Measurements from ENCODE around the gene ACE.

ACE gene

DNA sequence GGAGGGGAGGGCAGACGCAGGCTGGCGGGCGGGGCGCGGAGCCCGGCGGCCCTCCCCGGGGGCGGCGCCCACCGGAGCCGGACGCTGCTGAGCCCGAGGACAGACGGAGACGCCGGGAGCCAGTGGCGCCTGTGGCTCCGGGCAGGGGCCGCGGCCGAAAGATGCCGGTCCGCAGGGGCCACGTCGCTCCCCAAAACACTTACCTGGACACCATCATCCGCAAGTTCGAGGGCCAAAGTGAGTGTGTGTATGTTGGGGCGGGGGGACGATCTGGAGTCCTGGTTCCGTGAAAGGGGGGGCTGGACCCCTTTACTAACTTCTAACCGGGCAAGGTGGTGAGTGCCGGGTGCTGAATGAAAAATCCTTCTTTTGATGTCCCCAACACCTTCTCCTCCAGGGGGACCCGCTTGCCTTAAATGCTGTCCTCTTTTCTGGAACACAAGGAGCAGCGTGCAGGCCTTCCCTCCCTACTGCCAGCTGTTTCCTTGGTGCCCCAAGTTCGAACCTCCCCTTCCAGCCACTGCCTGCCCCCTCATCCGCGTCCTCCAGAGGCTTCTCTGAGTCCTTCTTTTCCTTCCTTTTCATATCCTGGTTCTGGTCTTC, 46.5 kb downstream of the ACE start, which contains the start of gene KCNH6:
Gene KCNH6 (plus strand): TSS at position 106 of the 603 bp plus-strand sequence. CDS start 56 bp downstream, at position 162.
- Histone ChIP-seq H3K4me1 (ENCODE audit: control insufficient read depth in 1 of 2, insufficient read depth in 2 of 2, low read length in 2 of 2) (peaks cover 28 to 35% of the 10 kb centered on the region in 2 donors), H3K4me3 (ENCODE audit: low read depth in 1 of 2, low read length in 2 of 2) (peak within 1 kb of the TSS; percentile 14 to 21)

DNA sequence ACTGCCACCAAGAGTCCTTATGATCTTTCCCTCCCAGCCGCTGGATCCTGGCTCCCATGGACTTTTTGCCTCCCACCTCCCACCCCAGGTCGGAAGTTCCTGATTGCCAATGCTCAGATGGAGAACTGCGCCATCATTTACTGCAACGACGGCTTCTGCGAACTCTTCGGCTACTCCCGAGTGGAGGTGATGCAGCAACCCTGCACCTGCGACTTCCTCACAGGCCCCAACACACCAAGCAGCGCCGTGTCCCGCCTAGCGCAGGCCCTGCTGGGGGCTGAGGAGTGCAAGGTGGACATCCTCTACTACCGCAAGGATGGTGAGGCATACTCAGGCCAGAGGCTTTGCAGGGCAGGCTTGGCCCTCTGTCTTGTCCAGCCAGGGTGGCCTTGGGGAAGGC, 47.2 kb downstream of the ACE start:
- H3K27me3 ChIP-seq (ENCODE audit: control insufficient read depth in 1 of 2, insufficient read depth in 2 of 2, low read length in 2 of 2): peaks cover 6 to 8% of the 10 kb centered on the region in 2 donors
- H3K4me3 ChIP-seq (ENCODE audit: low read depth in 1 of 2, low read length in 2 of 2): no peak overlapping the region
- H3K36me3 ChIP-seq (ENCODE audit: control insufficient read depth in 1 of 2, insufficient read depth in 2 of 2, low read length in 2 of 2): no peaks in the 10 kb centered on the region
- no peaks in the 10 kb centered on the region for H3K9me3 ChIP-seq (ENCODE audit: control insufficient read depth in 1 of 2, low read length in 2 of 2)
- no peak overlapping the region for H3K27ac ChIP-seq (ENCODE audit: low read depth, low read length)
- peaks cover 28 to 30% of the 10 kb centered on the region in 2 donors for H3K4me1 ChIP-seq (ENCODE audit: control insufficient read depth in 1 of 2, insufficient read depth in 2 of 2, low read length in 2 of 2)
- H3K9ac ChIP-seq (ENCODE audit: low read depth in 1 of 2, low read length in 2 of 2): no peak overlapping the region

More for the DNA sequence above, 46.5 kb downstream of the ACE start, which contains the start of gene KCNH6:
- Histone ChIP-seq H3K36me3 (ENCODE audit: control insufficient read depth in 1 of 2, insufficient read depth in 2 of 2, low read length in 2 of 2) (no peaks in the 10 kb centered on the region), H3K9ac (ENCODE audit: low read depth in 1 of 2, low read length in 2 of 2) (no peak within 1 kb of the TSS), H3K9me3 (ENCODE audit: control insufficient read depth in 1 of 2, low read length in 2 of 2) (no peaks in the 10 kb centered on the region), H3K27me3 (ENCODE audit: control insufficient read depth in 1 of 2, insufficient read depth in 2 of 2, low read length in 2 of 2) (peaks cover 6 to 8% of the 10 kb centered on the region in 2 donors), H3K27ac (ENCODE audit: low read depth, low read length) (no peak within 1 kb of the TSS)

DNA sequence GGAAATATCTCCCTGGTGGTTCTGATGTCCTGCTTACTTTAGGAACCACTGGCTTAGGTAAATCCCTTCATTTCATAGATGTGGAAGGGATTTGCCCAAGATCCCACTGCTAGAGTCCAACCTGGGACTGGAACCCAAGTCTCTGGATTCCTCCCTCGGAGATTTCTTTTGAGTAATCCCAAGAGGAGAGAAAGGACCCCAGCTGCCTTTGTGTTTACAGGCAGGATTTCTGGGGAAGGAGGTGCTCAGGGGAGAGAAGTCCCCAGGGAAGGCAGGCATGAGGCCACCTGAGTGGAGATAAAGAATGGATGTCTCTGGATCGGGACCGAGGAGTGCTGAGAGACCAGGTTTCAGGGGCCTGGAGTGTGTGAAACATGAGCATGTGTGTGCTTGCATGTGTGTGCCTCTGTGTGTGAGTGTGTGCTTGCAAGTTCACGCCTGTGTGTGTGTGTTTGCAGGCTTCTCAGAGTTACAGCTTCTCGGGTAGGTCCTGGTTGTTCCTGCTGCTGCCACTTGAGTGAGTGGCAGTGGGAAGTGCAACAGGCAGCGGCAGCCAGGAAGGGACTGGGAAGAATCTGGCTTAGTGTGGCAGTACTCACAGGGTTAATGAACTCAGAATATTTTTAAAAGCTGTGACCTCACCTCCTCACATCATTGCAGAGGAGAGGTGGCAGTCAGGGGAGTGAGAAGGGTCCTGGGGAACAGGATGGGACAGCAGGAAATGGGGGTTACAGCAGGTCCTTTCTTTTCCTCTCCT, 48.5 kb downstream of the ACE start:
- H3K9me3 ChIP-seq (ENCODE audit: control insufficient read depth in 1 of 2, low read length in 2 of 2): no peaks in the 10 kb centered on the region
- H3K4me1 ChIP-seq (ENCODE audit: control insufficient read depth in 1 of 2, insufficient read depth in 2 of 2, low read length in 2 of 2): peaks cover 18% of the 10 kb centered on the region in 2 donors
- no peak overlapping the region for H3K4me3 ChIP-seq (ENCODE audit: low read depth in 1 of 2, low read length in 2 of 2)
- no peaks in the 10 kb centered on the region for H3K36me3 ChIP-seq (ENCODE audit: control insufficient read depth in 1 of 2, insufficient read depth in 2 of 2, low read length in 2 of 2)
- H3K27ac ChIP-seq (ENCODE audit: low read depth, low read length): no peak overlapping the region
- no peak overlapping the region for H3K9ac ChIP-seq (ENCODE audit: low read depth in 1 of 2, low read length in 2 of 2)
- H3K27me3 ChIP-seq (ENCODE audit: control insufficient read depth in 1 of 2, insufficient read depth in 2 of 2, low read length in 2 of 2): peaks cover 6 to 8% of the 10 kb centered on the region in 2 donors

DNA sequence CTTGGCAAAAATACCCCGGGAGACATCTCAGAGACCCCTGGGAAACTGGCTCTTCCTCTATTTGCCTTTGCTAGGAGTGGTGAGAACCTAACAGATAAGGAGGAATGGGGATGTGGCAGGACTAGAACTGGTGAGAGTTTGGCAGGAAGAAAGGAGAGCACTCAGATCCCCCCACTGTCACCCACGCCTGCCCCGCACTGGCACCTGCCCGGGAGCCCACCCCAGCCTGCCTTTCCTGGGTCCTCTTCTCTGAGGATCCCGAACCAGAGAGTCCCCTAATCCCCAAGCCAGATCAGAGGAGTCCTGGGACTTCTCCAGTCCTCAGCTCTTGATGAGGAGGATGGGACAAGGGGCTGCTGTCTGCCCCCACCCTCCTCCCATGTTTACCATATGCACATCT, 50.0 kb downstream of the ACE start:
- Histone ChIP-seq H3K4me1 (ENCODE audit: control insufficient read depth in 1 of 2, insufficient read depth in 2 of 2, low read length in 2 of 2) (peaks cover 6 to 7% of the 10 kb centered on the region in 2 donors), H3K4me3 (ENCODE audit: low read depth in 1 of 2, low read length in 2 of 2) (no peak overlapping the region), H3K9ac (ENCODE audit: low read depth in 1 of 2, low read length in 2 of 2) (no peak overlapping the region), H3K9me3 (ENCODE audit: control insufficient read depth in 1 of 2, low read length in 2 of 2) (no peaks in the 10 kb centered on the region), H3K27me3 (ENCODE audit: control insufficient read depth in 1 of 2, insufficient read depth in 2 of 2, low read length in 2 of 2) (peaks cover 6 to 8% of the 10 kb centered on the region in 2 donors), H3K27ac (ENCODE audit: low read depth, low read length) (no peak overlapping the region), H3K36me3 (ENCODE audit: control insufficient read depth in 1 of 2, insufficient read depth in 2 of 2, low read length in 2 of 2) (no peaks in the 10 kb centered on the region)

DNA sequence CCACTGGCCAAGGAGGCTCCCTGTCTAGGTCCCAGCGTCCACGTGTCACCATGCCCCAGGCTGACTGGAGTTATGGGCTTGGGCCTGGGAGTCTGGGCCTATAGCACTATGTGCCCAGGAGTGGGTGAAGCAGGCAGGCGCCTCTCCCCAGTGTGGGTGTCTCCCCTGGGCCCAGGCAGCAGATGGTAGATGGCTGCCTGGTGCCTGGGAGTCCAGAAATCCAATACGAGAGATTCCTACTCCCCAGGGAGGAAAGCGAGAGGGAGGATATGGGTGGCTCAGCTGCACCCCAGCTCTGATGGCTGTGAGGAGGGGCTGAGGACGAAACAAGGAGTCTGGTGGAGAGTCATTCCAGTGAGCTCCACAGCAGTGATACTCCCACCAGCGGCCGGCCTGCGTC, 51.3 kb downstream of the ACE start:
- Histone ChIP-seq H3K9ac (ENCODE audit: low read depth in 1 of 2, low read length in 2 of 2) (no peak overlapping the region), H3K27ac (ENCODE audit: low read depth, low read length) (no peak overlapping the region), H3K9me3 (ENCODE audit: control insufficient read depth in 1 of 2, low read length in 2 of 2) (no peaks in the 10 kb centered on the region), H3K4me3 (ENCODE audit: low read depth in 1 of 2, low read length in 2 of 2) (no peak overlapping the region), H3K4me1 (ENCODE audit: control insufficient read depth in 1 of 2, insufficient read depth in 2 of 2, low read length in 2 of 2) (peaks cover 5% of the 10 kb centered on the region in 2 donors), H3K27me3 (ENCODE audit: control insufficient read depth in 1 of 2, insufficient read depth in 2 of 2, low read length in 2 of 2) (peaks cover 6 to 8% of the 10 kb centered on the region in 2 donors), H3K36me3 (ENCODE audit: control insufficient read depth in 1 of 2, insufficient read depth in 2 of 2, low read length in 2 of 2) (no peaks in the 10 kb centered on the region)

DNA sequence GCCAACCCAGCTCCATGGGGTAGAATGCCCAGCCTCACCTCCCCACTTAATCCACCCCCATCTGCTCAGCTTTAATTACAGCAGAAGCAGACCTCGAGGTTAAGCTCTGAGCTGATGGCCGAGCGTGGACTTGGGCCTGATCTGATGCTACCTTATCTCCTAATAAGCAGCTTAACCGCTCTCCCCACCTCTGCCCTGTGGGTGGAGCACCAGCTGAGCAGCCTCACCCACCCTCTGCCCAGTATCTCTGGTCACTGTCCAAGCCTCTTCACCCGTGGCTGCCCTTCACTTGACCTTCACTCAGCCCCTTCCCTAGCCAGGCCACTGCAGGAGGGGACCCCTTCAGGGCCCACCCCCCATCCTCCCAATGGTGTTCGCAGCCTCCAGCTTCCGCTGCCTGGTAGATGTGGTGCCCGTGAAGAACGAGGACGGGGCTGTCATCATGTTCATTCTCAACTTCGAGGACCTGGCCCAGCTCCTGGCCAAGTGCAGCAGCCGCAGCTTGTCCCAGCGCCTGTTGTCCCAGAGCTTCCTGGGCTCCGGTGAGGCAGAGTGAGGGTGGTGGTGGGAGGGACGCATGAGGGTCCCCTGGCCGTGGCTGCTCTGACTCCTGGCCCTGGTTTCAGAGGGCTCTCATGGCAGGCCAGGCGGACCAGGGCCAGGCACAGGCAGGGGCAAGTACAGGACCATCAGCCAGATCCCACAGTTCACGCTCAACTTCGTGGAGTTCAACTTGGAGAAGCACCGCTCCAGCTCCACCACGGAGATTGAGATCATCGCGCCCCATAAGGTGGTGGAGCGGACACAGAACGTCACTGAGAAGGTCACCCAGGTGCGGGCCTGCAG, 53.1 kb downstream of the ACE start:
- H3K9me3 ChIP-seq (ENCODE audit: control insufficient read depth in 1 of 2, low read length in 2 of 2): no peaks in the 10 kb centered on the region
- no peaks in the 10 kb centered on the region for H3K4me1 ChIP-seq (ENCODE audit: control insufficient read depth in 1 of 2, insufficient read depth in 2 of 2, low read length in 2 of 2)
- H3K4me3 ChIP-seq (ENCODE audit: low read depth in 1 of 2, low read length in 2 of 2): no peak overlapping the region
- H3K27me3 ChIP-seq (ENCODE audit: control insufficient read depth in 1 of 2, insufficient read depth in 2 of 2, low read length in 2 of 2): peaks cover 0 to 8% of the 10 kb centered on the region in 2 donors
- no peak overlapping the region for H3K27ac ChIP-seq (ENCODE audit: low read depth, low read length)
- no peak overlapping the region for H3K9ac ChIP-seq (ENCODE audit: low read depth in 1 of 2, low read length in 2 of 2)
- H3K36me3 ChIP-seq (ENCODE audit: control insufficient read depth in 1 of 2, insufficient read depth in 2 of 2, low read length in 2 of 2): no peaks in the 10 kb centered on the region

DNA sequence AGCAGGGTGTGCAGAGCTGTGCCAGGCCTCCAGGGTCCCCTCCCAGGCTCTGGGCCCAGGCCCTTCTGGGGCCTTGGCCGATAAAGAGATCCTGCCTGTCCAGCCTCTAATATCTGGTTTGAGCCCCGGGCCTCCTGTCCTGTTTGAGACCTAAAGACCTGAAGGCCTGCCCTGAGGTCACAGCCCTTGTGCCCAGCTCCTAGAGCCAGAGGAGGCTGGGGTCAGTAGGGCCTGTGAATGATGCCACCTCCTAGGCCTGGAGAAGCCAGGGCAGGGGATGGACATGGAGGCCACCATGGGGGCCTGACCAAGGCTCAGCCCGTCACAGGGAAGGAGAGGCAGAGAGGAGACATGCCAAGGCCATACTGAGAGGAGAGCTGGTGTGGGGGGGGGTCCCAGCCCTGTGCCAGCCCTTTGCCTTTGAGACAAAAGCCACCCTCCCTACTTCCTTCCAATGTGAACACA, 53.7 kb downstream of the ACE start:
- Histone ChIP-seq H3K4me3 (ENCODE audit: low read depth in 1 of 2, low read length in 2 of 2) (no peak overlapping the region), H3K9ac (ENCODE audit: low read depth in 1 of 2, low read length in 2 of 2) (no peak overlapping the region), H3K27me3 (ENCODE audit: control insufficient read depth in 1 of 2, insufficient read depth in 2 of 2, low read length in 2 of 2) (peaks cover 0 to 1% of the 10 kb centered on the region in 2 donors), H3K9me3 (ENCODE audit: control insufficient read depth in 1 of 2, low read length in 2 of 2) (no peaks in the 10 kb centered on the region), H3K36me3 (ENCODE audit: control insufficient read depth in 1 of 2, insufficient read depth in 2 of 2, low read length in 2 of 2) (no peaks in the 10 kb centered on the region), H3K4me1 (ENCODE audit: control insufficient read depth in 1 of 2, insufficient read depth in 2 of 2, low read length in 2 of 2) (no peaks in the 10 kb centered on the region), H3K27ac (ENCODE audit: low read depth, low read length) (no peak overlapping the region)

DNA sequence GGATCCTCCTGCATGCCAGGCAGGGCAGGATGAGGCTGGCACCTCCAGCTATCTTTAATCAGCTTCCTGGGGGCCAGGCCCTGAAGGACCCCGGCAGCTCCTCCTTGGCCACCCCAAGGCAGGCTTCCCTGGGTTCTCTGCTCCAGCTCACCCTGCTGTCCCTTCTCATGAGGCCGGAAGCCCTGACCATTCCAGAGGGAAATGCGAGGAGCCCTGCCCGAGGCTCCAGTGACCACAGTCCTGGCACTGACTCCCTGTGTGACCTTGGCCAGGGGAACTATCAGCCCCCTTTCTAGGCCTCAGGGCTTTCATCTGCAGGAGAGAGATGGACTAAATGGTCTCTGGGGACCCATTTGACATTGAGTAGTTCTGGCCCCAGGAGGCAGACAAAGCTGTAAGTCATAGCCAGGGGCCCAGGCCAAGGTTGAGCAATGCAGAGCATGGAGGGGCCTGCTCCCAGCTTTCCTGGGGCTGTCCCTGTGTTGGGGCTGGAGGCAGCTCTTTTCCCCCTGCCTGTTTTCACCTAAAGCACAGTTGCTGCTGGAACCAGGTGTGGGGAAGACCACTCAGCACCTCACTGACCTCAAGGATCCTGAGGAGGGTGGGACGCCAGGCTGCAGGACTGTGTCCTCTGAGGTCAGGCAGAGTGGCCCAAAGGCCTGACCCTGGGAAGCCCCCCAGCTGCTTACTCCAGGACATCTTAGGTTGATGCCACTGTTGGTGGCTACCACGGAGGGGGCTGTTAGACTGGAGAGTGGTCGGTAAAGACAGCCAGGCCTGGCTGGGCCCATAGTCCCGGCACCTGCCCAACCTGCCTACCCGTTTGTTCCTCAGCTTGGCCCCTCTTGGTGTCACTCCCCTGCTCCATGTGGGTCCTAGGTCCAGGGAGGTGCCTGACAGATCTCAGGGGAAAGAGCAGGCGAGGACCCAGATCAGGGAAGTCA, 54.4 kb downstream of the ACE start:
- H3K4me3 ChIP-seq (ENCODE audit: low read depth in 1 of 2, low read length in 2 of 2): no peak overlapping the region
- no peaks in the 10 kb centered on the region for H3K27me3 ChIP-seq (ENCODE audit: control insufficient read depth in 1 of 2, insufficient read depth in 2 of 2, low read length in 2 of 2)
- no peak overlapping the region for H3K9ac ChIP-seq (ENCODE audit: low read depth in 1 of 2, low read length in 2 of 2)
- H3K36me3 ChIP-seq (ENCODE audit: control insufficient read depth in 1 of 2, insufficient read depth in 2 of 2, low read length in 2 of 2): no peaks in the 10 kb centered on the region
- H3K4me1 ChIP-seq (ENCODE audit: control insufficient read depth in 1 of 2, insufficient read depth in 2 of 2, low read length in 2 of 2): no peaks in the 10 kb centered on the region
- H3K9me3 ChIP-seq (ENCODE audit: control insufficient read depth in 1 of 2, low read length in 2 of 2): no peaks in the 10 kb centered on the region
- H3K27ac ChIP-seq (ENCODE audit: low read depth, low read length): no peak overlapping the region

DNA sequence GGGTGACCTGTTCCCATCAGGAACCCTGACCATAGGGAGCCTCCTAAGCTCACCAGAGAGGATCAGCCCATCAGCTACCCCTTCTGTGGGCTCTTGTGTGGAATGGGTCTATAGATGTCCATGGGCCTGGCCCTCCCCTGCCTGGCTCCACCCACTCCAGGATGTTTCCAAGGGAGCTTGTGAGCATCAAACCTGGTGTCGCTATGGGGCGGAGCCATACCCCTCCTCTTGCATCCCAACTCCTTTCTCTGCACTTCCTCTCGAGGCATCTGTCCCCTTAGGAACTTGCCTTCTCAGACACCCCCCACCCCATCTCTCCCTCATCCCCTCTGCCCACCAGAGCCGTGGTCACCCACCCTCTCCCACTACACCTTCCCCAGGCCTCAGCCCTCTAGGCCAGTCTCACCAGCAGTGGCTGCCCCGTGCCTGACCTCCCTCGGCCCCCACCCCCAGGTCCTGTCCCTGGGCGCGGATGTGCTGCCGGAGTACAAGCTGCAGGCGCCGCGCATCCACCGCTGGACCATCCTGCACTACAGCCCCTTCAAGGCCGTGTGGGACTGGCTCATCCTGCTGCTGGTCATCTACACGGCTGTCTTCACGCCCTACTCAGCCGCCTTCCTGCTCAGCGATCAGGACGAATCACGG, 56.7 kb downstream of the ACE start:
- peaks cover 0 to 8% of the 10 kb centered on the region in 2 donors for H3K4me1 ChIP-seq (ENCODE audit: control insufficient read depth in 1 of 2, insufficient read depth in 2 of 2, low read length in 2 of 2)
- peaks cover 6 to 8% of the 10 kb centered on the region in 2 donors for H3K27me3 ChIP-seq (ENCODE audit: control insufficient read depth in 1 of 2, insufficient read depth in 2 of 2, low read length in 2 of 2)
- H3K36me3 ChIP-seq (ENCODE audit: control insufficient read depth in 1 of 2, insufficient read depth in 2 of 2, low read length in 2 of 2): no peaks in the 10 kb centered on the region

More for the DNA sequence above, 56.7 kb downstream of the ACE start:
- Histone ChIP-seq H3K4me3 (ENCODE audit: low read depth in 1 of 2, low read length in 2 of 2) (no peak overlapping the region), H3K27ac (ENCODE audit: low read depth, low read length) (no peak overlapping the region), H3K9ac (ENCODE audit: low read depth in 1 of 2, low read length in 2 of 2) (no peak overlapping the region), H3K9me3 (ENCODE audit: control insufficient read depth in 1 of 2, low read length in 2 of 2) (no peaks in the 10 kb centered on the region)

Data from duodenal mucosa (tissue), 2 donors.